COLO668 (cell line): ENCODE data around the gene C1QTNF5.
A peak's percentile ranks its signal among the peaks of the same experiment; 100 is the strongest.
"Not testable (repeated sequence)": the region's sequence is repeated elsewhere in the genome, so short reads cannot be mapped to it uniquely, and the experiment has no call there.

Experiments
- DNase-seq: peaks from one replicate; lab custom pipeline; 2025; ENCODE audit not compliant: unreplicated experiment; lab: John Stamatoyannopoulos, UW

C1QTNF5 gene

GRCh38 chr11:119340335-119341221 lies at the start of gene C1QTNF5:
C1QTNF5 (minus strand) TSS chr11:119340883; CDS start chr11:119340397, 486 bp downstream.
- no peak for DNase-seq

- peak; percentile 76 for DNase-seq
These were observed 49.0 kb upstream of the C1QTNF5 start for GRCh38 chr11:119389611-119390254.

GRCh38 chr11:119388103-119388502 lies 47.4 kb upstream of the C1QTNF5 start:
- no peak for DNase-seq

GRCh38 chr11:119384332-119384731 lies 43.6 kb upstream of the C1QTNF5 start:
- DNase-seq: no peak

- DNase-seq: not testable (repeated sequence)
These were observed 41.8 kb upstream of the C1QTNF5 start for GRCh38 chr11:119382513-119382912.

- no peak for DNase-seq
These were observed 41.4 kb upstream of the C1QTNF5 start for GRCh38 chr11:119382101-119382500.

GRCh38 chr11:119381181-119381988 lies 40.7 kb upstream of the C1QTNF5 start, which contains the start of gene USP2:
USP2 (minus strand) TSS chr11:119381690; CDS start chr11:119373480, 8,210 bp downstream.
- DNase-seq: peak; percentile 97

GRCh38 chr11:119380827-119381180 lies 40.1 kb upstream of the C1QTNF5 start:
- DNase-seq: no peak

- DNase-seq: no peak
These were observed 39.6 kb upstream of the C1QTNF5 start for GRCh38 chr11:119380160-119380826.

- no peak for DNase-seq
These were observed 38.3 kb upstream of the C1QTNF5 start for GRCh38 chr11:119378851-119379465.

GRCh38 chr11:119377961-119378667 lies 37.4 kb upstream of the C1QTNF5 start:
- peak; percentile 16 for DNase-seq

GRCh38 chr11:119377112-119377901 lies 36.6 kb upstream of the C1QTNF5 start:
- DNase-seq: no peak

- peak; percentile 83 for DNase-seq
These were observed 35.6 kb upstream of the C1QTNF5 start for GRCh38 chr11:119376197-119376847.

GRCh38 chr11:119375337-119376196 lies 34.9 kb upstream of the C1QTNF5 start:
- DNase-seq: peak; percentile 19

- no peak for DNase-seq
These were observed 34.1 kb upstream of the C1QTNF5 start for GRCh38 chr11:119374632-119375336.

- peak; percentile 71 for DNase-seq
These were observed 33.4 kb upstream of the C1QTNF5 start for GRCh38 chr11:119373921-119374631.
